HFF-Myc (cell line): ENCODE measurements around the gene MLYCD.

Source experiments
- DNase-seq: peaks from one replicate; pipeline ENCODE4 v3.0.0-alpha.2; 2011; ENCODE audit warnings: low read depth; ENCODE audit errors: extremely low read depth
- H3K4me3 ChIP-seq: replicated peaks from 2 replicates; pipeline ENCODE4 v1.5.1; 2011; ENCODE audit warnings: low read depth, mild to moderate bottlenecking, control low read depth, low read length
- CTCF ChIP-seq: IDR thresholded peaks from 2 replicates; pipeline ENCODE4 v1.5.1; 2012; ENCODE audit warnings: mild to moderate bottlenecking, low read depth, low read length, control low read depth; ENCODE audit errors: missing control alignments

The MLYCD gene

GRCh38 chr16:83963277-83964119 lies 64.6 kb downstream of the MLYCD start:
- H3K4me3 ChIP-seq, result no peak overlapping the region
- no peak for TF ChIP-seq CTCF
- no peak for DNase-seq

- H3K4me3 ChIP-seq, result no peak overlapping the region
- TF ChIP-seq CTCF, result no peak
- DNase-seq, result no peak
Observed at GRCh38 chr16:83964684-83965443, 65.9 kb downstream of the MLYCD start.

GRCh38 chr16:83965444-83966152 lies 66.7 kb downstream of the MLYCD start:
- H3K4me3 ChIP-seq, result no peak overlapping the region
- no peak for DNase-seq
- no peak for TF ChIP-seq CTCF

- no peak overlapping the region for H3K4me3 ChIP-seq
- no peak for DNase-seq
- TF ChIP-seq CTCF, result no peak
Observed at GRCh38 chr16:83966153-83966696, 67.3 kb downstream of the MLYCD start.

GRCh38 chr16:83967091-83967490 lies 68.2 kb downstream of the MLYCD start:
- H3K4me3 ChIP-seq, result no peak overlapping the region
- TF ChIP-seq CTCF, result no peak
- DNase-seq, result no peak

- no peak within 1 kb of the TSS for H3K4me3 ChIP-seq
- no peak for DNase-seq
- peak; percentile 26 for TF ChIP-seq CTCF
Observed at GRCh38 chr16:83967838-83968305, 69.0 kb downstream of the MLYCD start, which contains the start of gene NECAB2. NECAB2 (plus strand) TSS chr16:83968244; CDS start chr16:83968649, 405 bp downstream.
